WTC11 (cell line): ENCODE data around the gene ACY1.

Experiments
- CREB1 ChIP-seq: sonication (generic); formaldehyde crosslinking; IDR thresholded peaks from 2 replicates; pipeline ENCODE4 v1.8.0; 2023; ENCODE audit warnings: mild to moderate bottlenecking, missing genetic modification reagents
- CREM ChIP-seq: sonication (generic); formaldehyde crosslinking; IDR thresholded peaks from 2 replicates; pipeline ENCODE4 v1.8.1; 2022; ENCODE audit warnings: mild to moderate bottlenecking, missing genetic modification reagents, moderate library complexity
- JUN ChIP-seq: sonication (generic); formaldehyde crosslinking; IDR thresholded peaks from 2 replicates; pipeline ENCODE4 v1.8.0; 2023; ENCODE audit warnings: mild to moderate bottlenecking, missing genetic modification reagents
- MYBL2 ChIP-seq: sonication (generic); formaldehyde crosslinking; IDR thresholded peaks from 2 replicates; pipeline ENCODE4 v1.8.1; 2023; ENCODE audit warnings: mild to moderate bottlenecking, moderate library complexity, missing genetic modification reagents
- ZBTB21 ChIP-seq: sonication (generic); formaldehyde crosslinking; IDR thresholded peaks from 2 replicates; pipeline ENCODE4 v1.8.1; 2023; ENCODE audit warnings: mild to moderate bottlenecking, missing genetic modification reagents, borderline replicate concordance
- ZNF121 ChIP-seq: sonication (generic); formaldehyde crosslinking; IDR thresholded peaks from 2 replicates; pipeline ENCODE4 v1.8.0; 2023; ENCODE audit warnings: missing genetic modification reagents
- ZNF219 ChIP-seq: sonication (generic); formaldehyde crosslinking; IDR thresholded peaks from 2 replicates; pipeline ENCODE4 v1.8.0; 2023; ENCODE audit warnings: missing genetic modification reagents, mild to moderate bottlenecking, borderline replicate concordance
- TF ChIP-seq, protein P1 (sequence below): fragments of 200-600 bp; IDR thresholded peaks from 2 replicates; pipeline ENCODE4 v1.8.0; 2022; ENCODE audit warnings: antibody characterized with exemption
- TF ChIP-seq, protein P2 (sequence below): sonication (generic); formaldehyde crosslinking; IDR thresholded peaks from 2 replicates; pipeline ENCODE4 v1.8.1; 2023; ENCODE audit warnings: mild to moderate bottlenecking, missing genetic modification reagents
- TF ChIP-seq, protein P3 (sequence below): fragments of 250-450 bp; sonication (Bioruptor Pico); IDR thresholded peaks from 2 replicates; pipeline ENCODE4 v1.9.0; 2021; ENCODE audit warnings: mild to moderate bottlenecking, borderline replicate concordance
- TF ChIP-seq, protein P4 (sequence below): sonication (generic); formaldehyde crosslinking; IDR thresholded peaks from 2 replicates; pipeline ENCODE4 v1.8.1; 2023; ENCODE audit warnings: mild to moderate bottlenecking, moderate library complexity, missing genetic modification reagents
- TF ChIP-seq, protein P5 (sequence below): sonication (generic); formaldehyde crosslinking; IDR thresholded peaks from 2 replicates; pipeline ENCODE4 v1.8.0; 2022; ENCODE audit warnings: missing genetic modification reagents
- TF ChIP-seq, protein P6 (sequence below): sonication (generic); formaldehyde crosslinking; conservative IDR thresholded peaks from 2 replicates; pipeline ENCODE4 v1.8.1; 2022; ENCODE audit warnings: mild to moderate bottlenecking, missing genetic modification reagents

DNA sequence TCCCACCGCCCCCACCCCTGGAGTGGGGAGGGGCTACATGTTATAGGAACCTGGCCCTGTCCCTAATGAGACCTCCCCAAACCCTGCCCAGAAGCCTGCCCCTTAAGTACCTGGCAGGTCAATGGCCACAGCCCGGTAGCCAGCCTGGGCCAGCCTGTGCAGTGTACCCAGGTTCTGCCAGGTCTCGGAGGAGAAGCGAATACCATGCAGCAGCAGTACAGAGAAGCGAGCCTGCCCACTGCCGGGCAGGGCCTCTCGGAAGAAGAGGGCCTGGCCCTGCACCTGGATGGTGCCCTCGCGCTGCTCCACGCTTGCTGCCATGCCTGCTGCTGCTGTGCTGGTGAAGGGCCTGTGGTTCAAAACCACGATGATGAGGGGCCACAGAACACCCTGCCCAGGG lies 12.0 kb upstream of the ACY1 start:
- TF ChIP-seq ZNF121 = no peak
- TF ChIP-seq, protein P1, sequence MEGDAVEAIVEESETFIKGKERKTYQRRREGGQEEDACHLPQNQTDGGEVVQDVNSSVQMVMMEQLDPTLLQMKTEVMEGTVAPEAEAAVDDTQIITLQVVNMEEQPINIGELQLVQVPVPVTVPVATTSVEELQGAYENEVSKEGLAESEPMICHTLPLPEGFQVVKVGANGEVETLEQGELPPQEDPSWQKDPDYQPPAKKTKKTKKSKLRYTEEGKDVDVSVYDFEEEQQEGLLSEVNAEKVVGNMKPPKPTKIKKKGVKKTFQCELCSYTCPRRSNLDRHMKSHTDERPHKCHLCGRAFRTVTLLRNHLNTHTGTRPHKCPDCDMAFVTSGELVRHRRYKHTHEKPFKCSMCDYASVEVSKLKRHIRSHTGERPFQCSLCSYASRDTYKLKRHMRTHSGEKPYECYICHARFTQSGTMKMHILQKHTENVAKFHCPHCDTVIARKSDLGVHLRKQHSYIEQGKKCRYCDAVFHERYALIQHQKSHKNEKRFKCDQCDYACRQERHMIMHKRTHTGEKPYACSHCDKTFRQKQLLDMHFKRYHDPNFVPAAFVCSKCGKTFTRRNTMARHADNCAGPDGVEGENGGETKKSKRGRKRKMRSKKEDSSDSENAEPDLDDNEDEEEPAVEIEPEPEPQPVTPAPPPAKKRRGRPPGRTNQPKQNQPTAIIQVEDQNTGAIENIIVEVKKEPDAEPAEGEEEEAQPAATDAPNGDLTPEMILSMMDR = no peak
- TF ChIP-seq CREM (CRISPR knock-in tag) = no peak
- TF ChIP-seq, protein P2, sequence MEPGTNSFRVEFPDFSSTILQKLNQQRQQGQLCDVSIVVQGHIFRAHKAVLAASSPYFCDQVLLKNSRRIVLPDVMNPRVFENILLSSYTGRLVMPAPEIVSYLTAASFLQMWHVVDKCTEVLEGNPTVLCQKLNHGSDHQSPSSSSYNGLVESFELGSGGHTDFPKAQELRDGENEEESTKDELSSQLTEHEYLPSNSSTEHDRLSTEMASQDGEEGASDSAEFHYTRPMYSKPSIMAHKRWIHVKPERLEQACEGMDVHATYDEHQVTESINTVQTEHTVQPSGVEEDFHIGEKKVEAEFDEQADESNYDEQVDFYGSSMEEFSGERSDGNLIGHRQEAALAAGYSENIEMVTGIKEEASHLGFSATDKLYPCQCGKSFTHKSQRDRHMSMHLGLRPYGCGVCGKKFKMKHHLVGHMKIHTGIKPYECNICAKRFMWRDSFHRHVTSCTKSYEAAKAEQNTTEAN (CRISPR knock-in tag) = no peak
- TF ChIP-seq, protein P3, sequence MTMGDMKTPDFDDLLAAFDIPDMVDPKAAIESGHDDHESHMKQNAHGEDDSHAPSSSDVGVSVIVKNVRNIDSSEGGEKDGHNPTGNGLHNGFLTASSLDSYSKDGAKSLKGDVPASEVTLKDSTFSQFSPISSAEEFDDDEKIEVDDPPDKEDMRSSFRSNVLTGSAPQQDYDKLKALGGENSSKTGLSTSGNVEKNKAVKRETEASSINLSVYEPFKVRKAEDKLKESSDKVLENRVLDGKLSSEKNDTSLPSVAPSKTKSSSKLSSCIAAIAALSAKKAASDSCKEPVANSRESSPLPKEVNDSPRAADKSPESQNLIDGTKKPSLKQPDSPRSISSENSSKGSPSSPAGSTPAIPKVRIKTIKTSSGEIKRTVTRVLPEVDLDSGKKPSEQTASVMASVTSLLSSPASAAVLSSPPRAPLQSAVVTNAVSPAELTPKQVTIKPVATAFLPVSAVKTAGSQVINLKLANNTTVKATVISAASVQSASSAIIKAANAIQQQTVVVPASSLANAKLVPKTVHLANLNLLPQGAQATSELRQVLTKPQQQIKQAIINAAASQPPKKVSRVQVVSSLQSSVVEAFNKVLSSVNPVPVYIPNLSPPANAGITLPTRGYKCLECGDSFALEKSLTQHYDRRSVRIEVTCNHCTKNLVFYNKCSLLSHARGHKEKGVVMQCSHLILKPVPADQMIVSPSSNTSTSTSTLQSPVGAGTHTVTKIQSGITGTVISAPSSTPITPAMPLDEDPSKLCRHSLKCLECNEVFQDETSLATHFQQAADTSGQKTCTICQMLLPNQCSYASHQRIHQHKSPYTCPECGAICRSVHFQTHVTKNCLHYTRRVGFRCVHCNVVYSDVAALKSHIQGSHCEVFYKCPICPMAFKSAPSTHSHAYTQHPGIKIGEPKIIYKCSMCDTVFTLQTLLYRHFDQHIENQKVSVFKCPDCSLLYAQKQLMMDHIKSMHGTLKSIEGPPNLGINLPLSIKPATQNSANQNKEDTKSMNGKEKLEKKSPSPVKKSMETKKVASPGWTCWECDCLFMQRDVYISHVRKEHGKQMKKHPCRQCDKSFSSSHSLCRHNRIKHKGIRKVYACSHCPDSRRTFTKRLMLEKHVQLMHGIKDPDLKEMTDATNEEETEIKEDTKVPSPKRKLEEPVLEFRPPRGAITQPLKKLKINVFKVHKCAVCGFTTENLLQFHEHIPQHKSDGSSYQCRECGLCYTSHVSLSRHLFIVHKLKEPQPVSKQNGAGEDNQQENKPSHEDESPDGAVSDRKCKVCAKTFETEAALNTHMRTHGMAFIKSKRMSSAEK (CRISPR knock-in tag) = no peak
- no peak for TF ChIP-seq JUN (CRISPR knock-in tag)
- no peak for TF ChIP-seq MYBL2
- TF ChIP-seq, protein P4, sequence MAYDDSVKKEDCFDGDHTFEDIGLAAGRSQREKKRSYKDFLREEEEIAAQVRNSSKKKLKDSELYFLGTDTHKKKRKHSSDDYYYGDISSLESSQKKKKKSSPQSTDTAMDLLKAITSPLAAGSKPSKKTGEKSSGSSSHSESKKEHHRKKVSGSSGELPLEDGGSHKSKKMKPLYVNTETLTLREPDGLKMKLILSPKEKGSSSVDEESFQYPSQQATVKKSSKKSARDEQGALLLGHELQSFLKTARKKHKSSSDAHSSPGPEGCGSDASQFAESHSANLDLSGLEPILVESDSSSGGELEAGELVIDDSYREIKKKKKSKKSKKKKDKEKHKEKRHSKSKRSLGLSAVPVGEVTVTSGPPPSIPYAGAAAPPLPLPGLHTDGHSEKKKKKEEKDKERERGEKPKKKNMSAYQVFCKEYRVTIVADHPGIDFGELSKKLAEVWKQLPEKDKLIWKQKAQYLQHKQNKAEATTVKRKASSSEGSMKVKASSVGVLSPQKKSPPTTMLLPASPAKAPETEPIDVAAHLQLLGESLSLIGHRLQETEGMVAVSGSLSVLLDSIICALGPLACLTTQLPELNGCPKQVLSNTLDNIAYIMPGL (CRISPR knock-in tag) = no peak
- no peak for TF ChIP-seq CREB1 (CRISPR knock-in tag)
- no peak for TF ChIP-seq ZBTB21 (CRISPR knock-in tag)
- no peak for TF ChIP-seq ZNF219 (CRISPR knock-in tag)
- TF ChIP-seq, protein P5, sequence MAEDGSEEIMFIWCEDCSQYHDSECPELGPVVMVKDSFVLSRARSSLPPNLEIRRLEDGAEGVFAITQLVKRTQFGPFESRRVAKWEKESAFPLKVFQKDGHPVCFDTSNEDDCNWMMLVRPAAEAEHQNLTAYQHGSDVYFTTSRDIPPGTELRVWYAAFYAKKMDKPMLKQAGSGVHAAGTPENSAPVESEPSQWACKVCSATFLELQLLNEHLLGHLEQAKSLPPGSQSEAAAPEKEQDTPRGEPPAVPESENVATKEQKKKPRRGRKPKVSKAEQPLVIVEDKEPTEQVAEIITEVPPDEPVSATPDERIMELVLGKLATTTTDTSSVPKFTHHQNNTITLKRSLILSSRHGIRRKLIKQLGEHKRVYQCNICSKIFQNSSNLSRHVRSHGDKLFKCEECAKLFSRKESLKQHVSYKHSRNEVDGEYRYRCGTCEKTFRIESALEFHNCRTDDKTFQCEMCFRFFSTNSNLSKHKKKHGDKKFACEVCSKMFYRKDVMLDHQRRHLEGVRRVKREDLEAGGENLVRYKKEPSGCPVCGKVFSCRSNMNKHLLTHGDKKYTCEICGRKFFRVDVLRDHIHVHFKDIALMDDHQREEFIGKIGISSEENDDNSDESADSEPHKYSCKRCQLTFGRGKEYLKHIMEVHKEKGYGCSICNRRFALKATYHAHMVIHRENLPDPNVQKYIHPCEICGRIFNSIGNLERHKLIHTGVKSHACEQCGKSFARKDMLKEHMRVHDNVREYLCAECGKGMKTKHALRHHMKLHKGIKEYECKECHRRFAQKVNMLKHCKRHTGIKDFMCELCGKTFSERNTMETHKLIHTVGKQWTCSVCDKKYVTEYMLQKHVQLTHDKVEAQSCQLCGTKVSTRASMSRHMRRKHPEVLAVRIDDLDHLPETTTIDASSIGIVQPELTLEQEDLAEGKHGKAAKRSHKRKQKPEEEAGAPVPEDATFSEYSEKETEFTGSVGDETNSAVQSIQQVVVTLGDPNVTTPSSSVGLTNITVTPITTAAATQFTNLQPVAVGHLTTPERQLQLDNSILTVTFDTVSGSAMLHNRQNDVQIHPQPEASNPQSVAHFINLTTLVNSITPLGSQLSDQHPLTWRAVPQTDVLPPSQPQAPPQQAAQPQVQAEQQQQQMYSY = no peak
- TF ChIP-seq, protein P6, sequence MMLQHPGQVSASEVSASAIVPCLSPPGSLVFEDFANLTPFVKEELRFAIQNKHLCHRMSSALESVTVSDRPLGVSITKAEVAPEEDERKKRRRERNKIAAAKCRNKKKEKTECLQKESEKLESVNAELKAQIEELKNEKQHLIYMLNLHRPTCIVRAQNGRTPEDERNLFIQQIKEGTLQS (CRISPR knock-in tag) = no peak
